NOMO-1 (cell line): ENCODE data around the gene POLR2M.

Experiments used
- DNase-seq, 2 experiments: peaks; one replicate each; lab custom pipeline; 2025; ENCODE audit not compliant: unreplicated experiment in 2 of 2; lab: John Stamatoyannopoulos, UW

The POLR2M gene

DNA sequence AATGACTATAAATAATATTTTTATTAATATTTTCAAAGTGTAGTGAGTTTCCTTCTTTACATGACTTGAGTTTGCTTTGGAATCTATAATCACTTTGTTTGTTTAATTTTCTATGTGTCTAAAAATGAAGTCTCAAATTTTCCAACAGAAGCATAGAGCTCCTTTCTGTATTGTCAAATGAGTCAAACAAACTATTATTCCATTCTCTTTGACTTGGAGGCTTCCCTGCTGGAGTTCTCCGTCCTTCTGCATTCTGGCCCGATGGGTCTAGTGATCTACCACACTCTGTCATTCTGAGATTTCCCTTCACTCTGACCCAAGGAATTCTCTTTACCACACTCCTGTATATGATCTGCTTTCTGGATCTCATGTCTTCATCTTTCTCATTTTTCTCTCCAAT lies 30.1 kb downstream of the POLR2M start:
- no peak for DNase-seq

DNA sequence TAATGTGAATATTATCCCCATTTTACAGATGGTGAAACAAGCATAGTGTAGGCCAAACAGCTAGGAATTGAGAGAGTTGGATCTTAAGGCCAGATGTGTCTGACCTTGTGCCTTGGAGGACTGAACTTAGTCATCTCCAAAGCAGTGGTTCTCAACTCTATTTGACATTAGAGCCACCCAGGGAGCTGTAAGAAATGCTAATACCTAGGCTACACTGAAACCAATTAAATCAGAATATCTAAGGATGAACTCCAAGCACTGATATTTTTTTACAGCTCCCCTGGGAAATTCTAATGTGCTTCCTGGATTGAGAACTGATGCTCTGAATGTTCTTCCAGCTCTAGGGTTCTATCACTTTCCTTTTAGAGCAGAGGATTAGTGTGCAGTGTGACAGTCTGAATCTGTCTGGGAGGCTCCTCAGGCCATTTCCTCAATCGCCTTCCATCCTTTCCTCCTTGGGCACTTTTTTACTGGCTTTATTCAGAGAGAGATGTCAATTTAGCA lies 32.3 kb downstream of the POLR2M start:
- DNase-seq: no peak

DNA sequence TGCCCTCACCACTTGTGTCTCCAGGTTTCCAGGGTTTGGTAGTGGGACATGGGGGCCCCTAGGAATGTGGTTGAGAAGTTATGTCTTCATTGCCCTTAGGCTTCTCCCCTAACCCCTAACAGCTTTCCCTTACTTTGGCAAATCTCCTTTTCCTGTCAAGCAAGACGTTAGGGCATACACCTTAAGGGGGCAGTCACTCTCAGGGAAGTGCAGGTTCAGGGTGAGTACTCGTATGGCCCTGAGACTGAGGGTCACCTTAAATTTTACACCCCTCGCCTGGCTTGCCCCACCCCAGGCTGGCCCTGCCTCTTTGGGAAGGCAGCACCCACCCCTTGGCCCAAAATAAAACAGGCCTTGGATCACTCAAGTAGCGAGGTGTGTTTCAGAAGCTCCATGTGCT lies 33.5 kb downstream of the POLR2M start:
- no peak for DNase-seq

DNA sequence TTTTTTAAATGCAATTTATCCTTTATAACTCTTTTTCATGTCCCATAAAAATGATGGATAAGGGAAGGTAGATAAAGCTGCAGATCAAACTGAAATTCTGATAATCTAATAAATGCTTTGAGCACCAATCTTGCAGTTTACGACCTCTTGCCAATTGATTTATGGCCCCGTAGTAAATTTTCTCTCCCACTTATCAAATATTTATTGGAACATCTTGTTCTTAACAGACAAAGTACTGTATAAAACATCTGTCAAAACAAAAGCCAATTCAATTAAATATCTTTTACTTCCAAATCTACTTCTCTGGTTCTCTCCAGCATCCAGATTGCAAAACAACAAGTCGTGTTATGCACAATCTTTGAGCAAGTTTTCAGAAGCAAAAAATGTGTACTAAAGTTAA lies 34.6 kb downstream of the POLR2M start:
- DNase-seq: no peak

DNA sequence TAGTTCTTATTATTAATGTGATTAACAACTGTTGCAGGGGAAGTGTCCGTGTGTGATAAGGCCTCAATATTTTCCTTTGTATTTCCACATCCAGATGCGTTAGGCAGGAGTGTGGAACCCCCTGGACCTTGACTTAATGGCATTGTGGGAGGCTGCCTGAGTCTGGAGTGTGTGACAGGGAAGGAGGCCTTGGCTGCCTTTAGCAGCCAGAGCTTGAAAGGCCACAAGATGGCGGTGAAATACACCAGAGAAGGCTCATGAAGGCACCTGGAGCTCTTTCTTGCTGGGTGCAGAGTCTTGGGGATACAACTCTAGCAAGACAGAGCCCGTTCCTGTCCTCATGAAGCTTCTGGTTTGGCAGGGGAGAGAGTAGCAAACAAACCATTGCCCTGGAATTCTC lies 36.9 kb downstream of the POLR2M start:
- no peak for DNase-seq

DNA sequence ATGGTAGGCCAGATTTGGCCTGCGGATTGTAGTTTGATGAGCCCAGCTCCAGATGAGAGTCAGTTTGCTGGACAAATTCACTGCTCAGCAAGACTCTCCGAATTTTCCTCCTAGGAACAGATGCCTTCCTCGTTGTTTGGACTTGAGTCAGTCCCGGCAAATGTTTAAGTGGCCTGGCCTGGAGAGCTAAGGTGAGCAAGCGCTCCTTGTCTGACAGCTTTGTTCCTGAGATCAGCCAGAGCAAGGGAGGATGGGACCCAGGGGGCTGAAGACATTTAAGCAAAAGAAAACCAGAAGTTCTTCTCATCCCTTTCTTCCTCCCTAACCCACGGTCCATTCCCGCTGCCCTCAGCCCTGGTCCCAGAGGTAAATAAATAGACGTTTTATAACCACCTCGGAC lies 40.3 kb downstream of the POLR2M start:
- no peak for DNase-seq

DNA sequence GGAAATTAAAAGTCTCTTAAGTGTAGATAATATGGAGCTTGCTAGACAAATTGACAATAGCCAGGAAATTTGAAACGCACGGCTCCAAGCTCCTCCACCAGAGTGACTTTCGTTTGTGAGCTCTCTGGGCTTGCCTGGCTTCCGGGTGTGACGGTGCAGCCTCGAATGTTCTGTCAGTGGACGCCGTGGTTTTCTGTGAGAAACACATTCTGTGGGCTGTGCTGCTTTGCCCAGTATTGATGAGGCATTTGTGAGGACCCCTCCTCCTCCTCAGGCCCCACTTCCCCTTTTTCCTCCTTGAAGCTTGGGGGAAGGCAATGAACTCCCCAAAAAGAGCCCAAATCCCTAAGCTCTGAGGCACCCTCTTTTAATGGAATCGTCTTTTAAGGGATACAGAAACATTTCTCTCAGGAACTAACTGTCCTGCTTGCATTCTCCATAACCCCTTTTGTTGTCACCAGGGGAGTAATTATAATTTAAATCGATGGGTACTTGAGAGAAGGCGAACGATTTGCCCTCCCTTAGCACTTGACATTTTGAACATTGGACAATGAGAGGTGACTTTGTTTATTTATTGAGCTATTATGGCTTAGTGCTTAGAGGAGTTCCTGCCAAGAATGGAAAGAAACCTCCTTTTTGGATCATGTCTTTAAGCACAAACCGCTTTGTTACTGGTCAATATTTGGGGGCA lies 40.8 kb downstream of the POLR2M start:
- peak in 1 of 2 experiments; percentile 8 for DNase-seq

DNA sequence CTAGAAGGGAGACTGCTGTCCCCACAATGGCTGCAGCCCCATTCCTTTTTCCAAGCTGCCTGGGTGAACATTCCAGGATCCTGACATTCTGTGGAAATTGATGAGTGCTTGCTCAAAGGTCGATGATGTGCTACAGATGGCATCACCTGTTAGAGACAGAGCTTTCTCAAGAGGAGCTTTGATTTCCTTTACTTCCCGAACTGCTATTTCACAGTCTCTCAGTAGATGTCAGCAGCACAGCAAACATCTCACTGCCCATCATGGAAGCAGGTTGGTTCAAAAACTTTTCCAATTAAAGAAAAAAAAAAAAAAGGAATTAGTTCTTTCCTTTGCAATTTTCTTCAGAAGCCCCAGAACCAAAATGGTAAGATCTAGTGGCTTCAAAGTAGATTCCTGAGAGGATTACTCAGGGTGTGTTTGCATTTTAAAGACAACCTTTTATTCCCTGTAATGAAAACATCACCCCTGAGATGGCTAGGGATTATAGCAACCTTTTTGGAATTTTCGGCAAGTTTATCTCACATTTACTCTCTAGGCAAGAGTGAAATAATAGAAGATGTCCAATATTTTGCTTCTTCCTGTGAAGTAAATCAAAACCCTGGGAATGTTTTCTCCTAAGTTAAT lies 44.8 kb downstream of the POLR2M start:
- no peak for DNase-seq

DNA sequence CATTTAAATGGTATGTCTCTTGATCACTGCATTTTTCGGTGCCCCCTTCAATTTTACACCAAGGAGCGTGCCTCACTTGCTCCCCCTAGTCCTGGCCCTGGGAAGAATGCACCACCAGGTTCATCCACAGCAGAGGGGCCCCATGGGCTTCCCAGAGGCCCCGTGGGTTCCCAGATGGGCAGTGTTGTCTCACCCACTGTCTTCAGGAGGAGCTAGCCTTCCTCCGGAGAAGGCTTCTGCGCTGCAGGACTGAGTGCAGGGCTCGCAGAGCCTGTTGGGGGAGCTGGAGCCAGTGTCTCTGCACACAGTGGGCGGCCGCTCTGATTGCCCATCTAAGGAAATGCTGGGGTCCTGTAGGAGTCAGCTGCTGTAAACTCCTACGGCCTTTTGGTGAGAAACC lies 45.9 kb downstream of the POLR2M start:
- no peak for DNase-seq

DNA sequence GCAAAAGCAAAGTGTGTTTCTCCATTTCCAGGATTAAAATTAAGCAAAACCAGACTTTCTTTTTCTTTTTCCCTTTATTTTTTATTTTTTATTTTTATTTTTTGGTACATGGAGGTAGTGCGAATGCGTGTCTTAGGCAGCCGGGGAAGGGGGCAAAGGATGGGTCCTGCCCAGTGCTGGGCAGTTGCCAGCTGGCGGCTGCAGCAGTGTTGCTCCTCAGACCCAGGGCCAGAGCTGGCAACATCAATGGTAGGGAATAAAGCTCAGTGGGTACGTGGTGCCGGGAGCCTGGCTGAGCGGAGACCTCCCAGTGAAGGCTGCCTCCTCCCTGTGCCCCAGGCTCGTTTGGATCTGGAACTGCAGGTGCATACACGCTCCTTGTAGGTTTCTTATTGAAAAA lies 46.3 kb downstream of the POLR2M start:
- no peak for DNase-seq

DNA sequence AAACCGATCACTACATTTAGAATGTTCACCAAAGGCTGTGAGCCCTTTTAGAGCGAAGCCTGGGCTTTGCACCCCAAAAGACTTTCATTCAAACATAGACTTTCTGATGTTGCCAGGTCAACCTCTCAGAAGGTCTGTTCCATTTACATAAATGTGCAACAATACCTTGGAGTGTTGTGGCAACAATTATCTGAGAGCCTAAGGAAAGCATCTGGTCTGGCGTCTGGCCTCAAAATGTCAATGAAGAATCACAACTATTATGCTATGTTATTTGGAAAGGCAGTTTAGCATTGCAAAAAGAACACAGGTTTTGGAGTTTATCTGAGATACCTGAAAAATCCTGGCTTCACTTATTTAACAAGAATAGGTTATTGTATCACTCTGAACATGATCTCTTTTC lies 50.0 kb downstream of the POLR2M start:
- DNase-seq: no peak

DNA sequence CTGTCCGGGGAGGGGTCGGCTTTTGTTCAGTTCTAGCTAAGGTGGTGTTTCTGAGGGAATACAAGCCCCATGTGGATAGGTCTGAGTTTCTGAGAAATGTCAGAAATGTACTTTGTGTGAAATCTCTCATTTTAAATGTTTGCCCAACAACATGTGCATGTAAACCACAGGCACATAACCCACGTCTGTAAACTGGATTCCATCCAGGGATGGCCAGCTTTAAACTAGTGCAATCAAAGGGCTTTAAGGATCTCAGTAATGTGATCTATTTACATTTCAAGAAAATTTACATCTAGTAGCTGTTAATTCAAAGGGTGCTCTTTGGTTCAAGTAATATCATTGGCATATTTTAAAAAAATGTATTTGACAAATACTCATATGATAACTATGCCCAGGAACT lies 52.0 kb downstream of the POLR2M start:
- DNase-seq: no peak

DNA sequence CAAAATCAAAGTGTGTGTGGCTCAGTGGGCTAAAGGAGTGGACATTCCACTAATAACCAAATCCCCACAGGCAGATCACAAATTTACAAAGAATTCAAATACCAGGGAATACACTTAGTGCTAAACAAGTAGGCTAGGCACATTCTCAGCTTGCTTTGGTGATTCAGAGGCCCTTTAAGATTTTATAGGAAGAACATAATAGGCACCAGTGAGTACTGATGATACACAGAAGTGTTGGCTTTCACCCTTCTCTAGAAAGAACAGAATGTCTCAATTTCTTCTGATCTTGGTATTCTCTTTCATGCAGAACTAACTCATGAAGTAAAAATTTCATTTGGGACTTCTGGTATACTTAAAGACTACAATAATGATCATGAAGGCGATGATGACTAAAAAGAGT lies 55.0 kb downstream of the POLR2M start:
- no peak for DNase-seq

DNA sequence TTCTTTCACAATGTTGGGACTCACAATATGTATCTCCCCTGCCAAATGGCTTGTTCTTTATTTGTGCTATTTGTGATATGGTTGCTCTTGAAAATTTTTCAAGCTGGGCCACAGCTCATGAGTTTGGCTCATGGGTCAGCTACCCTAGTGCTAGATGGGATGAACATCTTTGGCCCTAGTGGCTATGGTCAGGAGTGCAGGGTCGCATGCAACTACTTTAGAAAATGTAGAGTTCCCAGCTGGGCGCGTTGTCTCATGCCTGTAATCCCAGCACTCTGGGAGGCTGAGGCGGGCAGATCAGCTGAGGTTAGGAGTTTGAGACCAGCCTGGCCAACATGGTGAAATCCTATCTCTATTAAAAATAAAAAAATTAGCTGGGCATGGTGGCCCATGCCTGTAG lies 55.8 kb downstream of the POLR2M start:
- DNase-seq: no peak

DNA sequence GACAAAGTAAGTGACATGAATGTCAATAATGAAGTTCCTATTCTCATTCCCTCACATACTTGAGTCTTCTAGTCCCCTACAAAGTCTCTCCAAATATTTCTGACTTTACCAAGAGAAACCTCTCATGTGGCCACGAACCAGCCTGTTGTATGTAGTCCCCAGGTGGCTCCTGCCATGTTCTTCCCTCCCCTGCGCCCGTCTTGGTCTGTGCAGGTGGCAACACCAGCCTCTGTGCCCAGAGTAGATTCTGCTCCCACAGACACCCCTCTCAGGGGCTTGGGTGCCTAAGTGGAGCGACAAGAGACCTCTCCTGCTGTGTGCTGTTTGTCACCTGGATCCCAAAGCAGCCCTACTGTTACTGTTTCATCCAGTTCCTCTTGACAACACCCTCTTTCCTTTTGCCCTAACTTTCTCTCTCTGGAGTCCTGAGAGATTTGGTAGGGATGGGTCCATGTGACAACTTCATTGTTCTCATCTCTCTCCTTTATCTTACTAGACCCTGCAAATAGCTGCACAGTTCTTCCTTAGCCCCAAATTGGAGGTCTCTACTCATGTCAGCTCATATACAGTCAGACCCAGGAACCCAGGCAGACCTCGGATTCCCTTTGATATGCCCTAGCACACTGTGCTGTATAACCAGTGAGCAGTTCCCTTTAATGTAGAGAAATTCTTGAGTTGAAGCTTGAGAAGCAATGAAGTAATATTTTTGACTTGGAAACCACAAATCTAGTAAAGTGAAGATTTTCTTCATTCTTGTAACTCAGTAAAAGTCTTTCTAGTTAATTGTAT lies 56.9 kb downstream of the POLR2M start:
- no peak for DNase-seq
